HepG2 (cell line): ENCODE data around the gene HABP2.

Experiments used
- EP300 ChIP-seq, 3 experiments: sonication (generic) in 1 of 3; formaldehyde crosslinking in 1 of 3; IDR thresholded peaks; 2 replicates each; pipeline versions ENCODE4 v1.5.1 to v1.6.1; 2011 to 2020; ENCODE audit warnings: low read depth in 2 of 3, low read length in 2 of 3, borderline replicate concordance in 1 of 3, improper control_type of control experiment in 1 of 3, mild to moderate bottlenecking in 1 of 3, missing genetic modification reagents in 1 of 3, moderate library complexity in 1 of 3
- FOXM1 ChIP-seq: sonication (generic); formaldehyde crosslinking; IDR thresholded peaks from 2 replicates; pipeline ENCODE4 v1.5.0; 2020; ENCODE audit warnings: missing genetic modification reagents
- MLX ChIP-seq: IDR thresholded peaks from 2 replicates; pipeline ENCODE4 v1.6.1; 2016
- MNT ChIP-seq: fragments of 450-650 bp; IDR thresholded peaks from 2 replicates; pipeline ENCODE4 v1.6.1; 2016
- RARA ChIP-seq: IDR thresholded peaks from 2 replicates; pipeline ENCODE4 v1.6.1; 2016; ENCODE audit warnings: missing genetic modification reagents, missing compliant biosample characterization
- ZBTB7A ChIP-seq: sonication (generic); formaldehyde crosslinking; IDR thresholded peaks from 2 replicates; pipeline ENCODE4 v1.8.0; 2022; ENCODE audit warnings: mild to moderate bottlenecking, missing genetic modification reagents
- ZNF274 ChIP-seq: sonication (generic); formaldehyde crosslinking; IDR thresholded peaks from 2 replicates; pipeline ENCODE4 v1.5.1; 2020; ENCODE audit warnings: mild to moderate bottlenecking, missing genetic modification reagents
- ZNF552 ChIP-seq: sonication (generic); formaldehyde crosslinking; IDR thresholded peaks from 2 replicates; pipeline ENCODE4 v1.9.0; 2022; ENCODE audit warnings: missing genetic modification reagents, mild to moderate bottlenecking, borderline replicate concordance
- ZNF878 ChIP-seq: sonication (generic); formaldehyde crosslinking; IDR thresholded peaks from 2 replicates; pipeline ENCODE4 v1.8.1; 2023; ENCODE audit warnings: mild to moderate bottlenecking, missing genetic modification reagents, moderate library complexity
- TF ChIP-seq, protein P1 (sequence below): IDR thresholded peaks from 2 replicates; pipeline ENCODE4 v1.6.1; 2018; ENCODE audit warnings: missing genetic modification reagents
- TF ChIP-seq, protein P2 (sequence below): sonication (generic); formaldehyde crosslinking; IDR thresholded peaks from 2 replicates; pipeline ENCODE4 v1.5.0; 2020; ENCODE audit warnings: mild to moderate bottlenecking, missing genetic modification reagents, moderate library complexity

DNA sequence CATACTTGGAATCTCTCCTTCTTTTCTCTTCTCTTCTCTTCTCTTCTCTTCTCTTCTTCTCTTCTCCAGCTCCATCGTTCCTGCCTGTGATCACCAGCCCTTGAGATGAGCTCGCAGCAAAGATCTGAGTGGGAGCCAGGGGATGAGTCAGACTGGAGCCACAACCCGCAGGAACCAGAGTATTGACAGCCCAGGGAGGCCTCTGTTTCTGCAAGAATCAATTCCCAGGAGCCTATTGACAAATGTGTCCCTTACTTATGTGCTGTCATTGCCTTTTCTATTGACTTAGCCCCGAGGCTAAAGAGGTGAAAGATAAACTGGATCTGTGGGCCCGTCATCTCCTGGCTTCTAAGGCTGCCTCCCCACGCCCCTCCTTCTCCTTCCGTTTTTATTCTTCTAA, 13.1 kb upstream of the HABP2 start:
- TF ChIP-seq RARA (CRISPR knock-in tag): no peak
- no peak for TF ChIP-seq ZBTB7A
- TF ChIP-seq MNT: no peak
- TF ChIP-seq, protein P1, sequence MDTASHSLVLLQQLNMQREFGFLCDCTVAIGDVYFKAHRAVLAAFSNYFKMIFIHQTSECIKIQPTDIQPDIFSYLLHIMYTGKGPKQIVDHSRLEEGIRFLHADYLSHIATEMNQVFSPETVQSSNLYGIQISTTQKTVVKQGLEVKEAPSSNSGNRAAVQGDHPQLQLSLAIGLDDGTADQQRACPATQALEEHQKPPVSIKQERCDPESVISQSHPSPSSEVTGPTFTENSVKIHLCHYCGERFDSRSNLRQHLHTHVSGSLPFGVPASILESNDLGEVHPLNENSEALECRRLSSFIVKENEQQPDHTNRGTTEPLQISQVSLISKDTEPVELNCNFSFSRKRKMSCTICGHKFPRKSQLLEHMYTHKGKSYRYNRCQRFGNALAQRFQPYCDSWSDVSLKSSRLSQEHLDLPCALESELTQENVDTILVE (CRISPR knock-in tag): no peak
- TF ChIP-seq, protein P2, sequence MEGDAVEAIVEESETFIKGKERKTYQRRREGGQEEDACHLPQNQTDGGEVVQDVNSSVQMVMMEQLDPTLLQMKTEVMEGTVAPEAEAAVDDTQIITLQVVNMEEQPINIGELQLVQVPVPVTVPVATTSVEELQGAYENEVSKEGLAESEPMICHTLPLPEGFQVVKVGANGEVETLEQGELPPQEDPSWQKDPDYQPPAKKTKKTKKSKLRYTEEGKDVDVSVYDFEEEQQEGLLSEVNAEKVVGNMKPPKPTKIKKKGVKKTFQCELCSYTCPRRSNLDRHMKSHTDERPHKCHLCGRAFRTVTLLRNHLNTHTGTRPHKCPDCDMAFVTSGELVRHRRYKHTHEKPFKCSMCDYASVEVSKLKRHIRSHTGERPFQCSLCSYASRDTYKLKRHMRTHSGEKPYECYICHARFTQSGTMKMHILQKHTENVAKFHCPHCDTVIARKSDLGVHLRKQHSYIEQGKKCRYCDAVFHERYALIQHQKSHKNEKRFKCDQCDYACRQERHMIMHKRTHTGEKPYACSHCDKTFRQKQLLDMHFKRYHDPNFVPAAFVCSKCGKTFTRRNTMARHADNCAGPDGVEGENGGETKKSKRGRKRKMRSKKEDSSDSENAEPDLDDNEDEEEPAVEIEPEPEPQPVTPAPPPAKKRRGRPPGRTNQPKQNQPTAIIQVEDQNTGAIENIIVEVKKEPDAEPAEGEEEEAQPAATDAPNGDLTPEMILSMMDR (CRISPR knock-in tag): no peak
- TF ChIP-seq MLX (CRISPR knock-in tag): no peak
- TF ChIP-seq ZNF552 (CRISPR knock-in tag): no peak
- TF ChIP-seq ZNF878 (CRISPR knock-in tag): no peak
- no peak for TF ChIP-seq FOXM1 (CRISPR knock-in tag)
- no peak for TF ChIP-seq ZNF274 (CRISPR knock-in tag)
- no peak for TF ChIP-seq EP300 (IDR thresholded peaks at IDR 0.05; ENCODE audit: low read depth in 2 of 2, low read length in 2 of 2)
- TF ChIP-seq EP300 (CRISPR knock-in tag; IDR thresholded peaks at IDR 0.05; ENCODE audit: borderline replicate concordance): no peak
